K562 (cell line): ENCODE results near the gene LRRC26. TPM values are rescaled to one million over a fixed set of nuclear protein-coding genes. Genes with fewer than 3 reads are reported as not detected.

Experiments
- ATF7 ChIP-seq: fragments of 450-650 bp; IDR thresholded peaks from 2 replicates; pipeline ENCODE4 v1.7.1; 2014; ENCODE audit warnings: mild to moderate bottlenecking, moderate library complexity
- EGR1 ChIP-seq: fragments of 450-650 bp; conservative IDR thresholded peaks from 2 replicates; pipeline ENCODE4 v1.6.1; 2017; ENCODE audit warnings: mild to moderate bottlenecking
- EZH2 ChIP-seq: IDR thresholded peaks from 2 replicates; pipeline ENCODE4 v1.6.1; 2012; ENCODE audit warnings: low read depth, mild to moderate bottlenecking, inconsistent platforms, low read length, borderline replicate concordance
- FIP1L1 ChIP-seq: fragments of 200-400 bp; formaldehyde crosslinking; IDR thresholded peaks from 2 replicates; pipeline ENCODE4 v1.6.1; 2018; ENCODE audit warnings: mild to moderate bottlenecking, low read depth, low read length; ENCODE audit not compliant: poor library complexity, severe bottlenecking
- POLR3A ChIP-seq: IDR thresholded peaks from 2 replicates; pipeline ENCODE4 v1.6.1; 2011; ENCODE audit warnings: borderline replicate concordance, mild to moderate bottlenecking, moderate library complexity; ENCODE audit not compliant: insufficient read length, insufficient read depth; ENCODE audit errors: extremely low read depth
- RFX5 ChIP-seq: IDR thresholded peaks from 2 replicates; pipeline ENCODE4 v1.6.1; 2011; ENCODE audit warnings: low read depth, mild to moderate bottlenecking, improper control_type of control experiment, low read length
- SPI1 ChIP-seq: IDR thresholded peaks from 2 replicates; pipeline ENCODE4 v1.6.1; 2011; ENCODE audit warnings: low read depth, low read length, control low read depth, borderline replicate concordance
- SRSF9 ChIP-seq: fragments of 200-400 bp; formaldehyde crosslinking; IDR thresholded peaks from 2 replicates; pipeline ENCODE4 v1.6.1; 2017; ENCODE audit warnings: low read depth, low read length, borderline replicate concordance
- TFAM ChIP-seq: fragments of 250-450 bp; sonication (Bioruptor Pico); conservative IDR thresholded peaks from 2 replicates; pipeline ENCODE4 v1.5.0; 2021; ENCODE audit warnings: mild to moderate bottlenecking, moderate library complexity
- YY1 ChIP-seq, 3 experiments: IDR thresholded peaks; 2 replicates each; pipeline ENCODE4 v1.6.1; 2011; ENCODE audit warnings: low read length in 2 of 3, mild to moderate bottlenecking in 2 of 3, moderate library complexity in 2 of 3, borderline replicate concordance in 1 of 3, control low read depth in 1 of 3, low read depth in 1 of 3; ENCODE audit not compliant: insufficient read depth in 3 of 3, insufficient replicate concordance in 2 of 3, control insufficient read depth in 1 of 3, insufficient read length in 1 of 3; ENCODE audit errors: extremely low read depth in 1 of 3
- ZBTB17 ChIP-seq: fragments of 450-650 bp; formaldehyde crosslinking; IDR thresholded peaks from 2 replicates; pipeline ENCODE4 v1.4.0; 2020; ENCODE audit warnings: mild to moderate bottlenecking
- polyA plus RNA-seq, 8 experiments: library from polyadenylated mRNA; depleted of rRNA in 4 of 8; stranded (reverse) in 5 of 8; unstranded in 3 of 8; fragments of >200 nt; fragmentation: Nextera tagmentation in 2 of 8; fragmentation: Illumina TruSeq in 1 of 8; extraction: Ambion mirVana in 2 of 8; extraction: Trizol in 1 of 8; gene quantifications; 2 replicates each; pipeline versions ENCODE4 v1.2.1 to v1.2.3, GENCODE V29; 2011 to 2014; ENCODE audit warnings: inconsistent platforms in 1 of 8, missing spikeins in 1 of 8
- total RNA-seq, 7 experiments: library from RNA; depleted of rRNA in 6 of 7; stranded (reverse); fragments of >200 nt in 6 of 7; fragmentation: Illumina TruSeq in 2 of 7; extraction: Trizol in 2 of 7; gene quantifications; 2 replicates each; pipeline versions ENCODE4 v1.2.1 to v1.2.3, GENCODE V29; 2011 to 2021; ENCODE audit warnings: low replicate concordance in 1 of 7
- TF ChIP-seq, protein P1 (sequence below), 2 experiments: fragments of 450-650 bp in 1 of 2; sonication (generic) in 1 of 2; formaldehyde crosslinking; conservative IDR thresholded peaks; 2 replicates each; pipeline versions ENCODE4 v1.4.0 to v1.8.1; 2020 to 2022; ENCODE audit warnings: mild to moderate bottlenecking in 1 of 2, missing genetic modification reagents in 1 of 2
- TF ChIP-seq, protein P2 (sequence below): fragments of 250-450 bp; sonication (Bioruptor Pico); IDR thresholded peaks from 2 replicates; pipeline ENCODE4 v1.5.0; 2020; ENCODE audit warnings: mild to moderate bottlenecking
- TF ChIP-seq, protein P3 (sequence below): fragments of 450-650 bp; IDR thresholded peaks from 2 replicates; pipeline ENCODE4 v1.6.1; 2017; ENCODE audit warnings: antibody characterized with exemption, mild to moderate bottlenecking
- TF ChIP-seq, protein P4 (sequence below): fragments of 250-450 bp; sonication (Bioruptor Pico); IDR thresholded peaks from 2 replicates; pipeline ENCODE4 v1.4.0; 2020; ENCODE audit warnings: mild to moderate bottlenecking, moderate library complexity

The LRRC26 gene
- total and polyA plus RNA-seq, 9 of the 15 experiments (the other 6 are each of a cell fraction or from before 2014, with no cell fraction given) = not detected

DNA sequence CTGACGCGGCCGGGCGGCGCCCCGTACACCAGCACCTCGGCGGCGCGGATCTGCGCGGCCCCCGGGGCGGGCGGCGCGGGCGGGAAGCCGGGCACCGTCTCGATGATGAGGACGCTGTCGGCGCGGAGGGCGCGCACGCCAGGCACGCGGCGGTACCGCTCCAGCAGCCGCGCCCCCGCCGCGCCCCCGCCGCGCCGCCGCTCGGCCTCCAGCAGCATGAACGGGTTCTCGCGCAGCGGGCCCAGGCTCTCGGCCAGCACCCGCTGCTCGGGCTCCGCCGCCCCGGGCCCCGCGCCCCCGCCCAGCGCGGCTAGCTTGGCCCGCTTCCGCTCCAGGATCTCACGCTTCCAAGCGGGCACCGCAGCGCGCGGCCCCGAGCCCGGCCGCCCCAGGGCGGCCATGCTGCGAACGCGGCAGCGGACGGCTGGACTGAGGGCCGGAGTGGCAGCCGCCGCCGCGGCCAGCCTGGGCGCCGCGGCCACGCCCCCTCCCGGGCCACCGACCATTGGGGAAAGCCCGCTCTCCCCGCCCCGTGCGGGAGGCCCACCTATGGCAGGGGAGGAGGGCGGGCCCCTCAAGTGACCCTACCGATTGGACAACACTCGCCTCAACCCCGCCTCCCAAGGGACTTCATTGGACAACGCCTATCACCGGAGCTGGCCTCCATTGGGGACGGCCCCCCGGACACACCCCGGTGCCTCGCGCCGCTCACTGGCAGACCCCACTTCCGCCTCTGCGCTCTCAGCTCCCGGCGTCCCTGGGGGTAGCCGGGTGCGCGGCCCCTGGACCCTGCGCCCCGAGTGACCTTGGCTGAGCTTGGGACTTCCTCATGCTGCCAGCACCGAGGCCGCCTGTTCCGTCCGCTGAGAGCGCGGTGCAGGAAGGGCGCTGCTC, 30.7 kb upstream of the LRRC26 start, which contains the start of gene TPRN (continued):
- TF ChIP-seq YY1 (IDR thresholded peaks at IDR 0.05; ENCODE audit: borderline replicate concordance in 1 of 3, control insufficient read depth in 1 of 3, extremely low read depth in 1 of 3, insufficient read depth in 3 of 3, insufficient read length in 1 of 3, insufficient replicate concordance in 2 of 3, low read depth in 1 of 3, low read length in 2 of 3) = peak; percentile 62 to 95 (median 92)
- TF ChIP-seq SRSF9 = no peak
- no peak for TF ChIP-seq EGR1
- TF ChIP-seq, protein P1, sequence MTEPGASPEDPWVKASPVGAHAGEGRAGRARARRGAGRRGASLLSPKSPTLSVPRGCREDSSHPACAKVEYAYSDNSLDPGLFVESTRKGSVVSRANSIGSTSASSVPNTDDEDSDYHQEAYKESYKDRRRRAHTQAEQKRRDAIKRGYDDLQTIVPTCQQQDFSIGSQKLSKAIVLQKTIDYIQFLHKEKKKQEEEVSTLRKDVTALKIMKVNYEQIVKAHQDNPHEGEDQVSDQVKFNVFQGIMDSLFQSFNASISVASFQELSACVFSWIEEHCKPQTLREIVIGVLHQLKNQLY (CRISPR knock-in tag; conservative IDR thresholded peaks at IDR 0.05) = no peak
- TF ChIP-seq ATF7 = peak; percentile 84
- TF ChIP-seq POLR3A = no peak
- TF ChIP-seq, protein P2, sequence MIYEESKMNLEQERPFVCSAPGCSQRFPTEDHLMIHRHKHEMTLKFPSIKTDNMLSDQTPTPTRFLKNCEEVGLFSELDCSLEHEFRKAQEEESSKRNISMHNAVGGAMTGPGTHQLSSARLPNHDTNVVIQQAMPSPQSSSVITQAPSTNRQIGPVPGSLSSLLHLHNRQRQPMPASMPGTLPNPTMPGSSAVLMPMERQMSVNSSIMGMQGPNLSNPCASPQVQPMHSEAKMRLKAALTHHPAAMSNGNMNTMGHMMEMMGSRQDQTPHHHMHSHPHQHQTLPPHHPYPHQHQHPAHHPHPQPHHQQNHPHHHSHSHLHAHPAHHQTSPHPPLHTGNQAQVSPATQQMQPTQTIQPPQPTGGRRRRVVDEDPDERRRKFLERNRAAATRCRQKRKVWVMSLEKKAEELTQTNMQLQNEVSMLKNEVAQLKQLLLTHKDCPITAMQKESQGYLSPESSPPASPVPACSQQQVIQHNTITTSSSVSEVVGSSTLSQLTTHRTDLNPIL = no peak
- no peak for TF ChIP-seq RFX5
- TF ChIP-seq FIP1L1 = no peak
- no peak for TF ChIP-seq ZBTB17 (CRISPR knock-in tag)
- TF ChIP-seq, protein P3, sequence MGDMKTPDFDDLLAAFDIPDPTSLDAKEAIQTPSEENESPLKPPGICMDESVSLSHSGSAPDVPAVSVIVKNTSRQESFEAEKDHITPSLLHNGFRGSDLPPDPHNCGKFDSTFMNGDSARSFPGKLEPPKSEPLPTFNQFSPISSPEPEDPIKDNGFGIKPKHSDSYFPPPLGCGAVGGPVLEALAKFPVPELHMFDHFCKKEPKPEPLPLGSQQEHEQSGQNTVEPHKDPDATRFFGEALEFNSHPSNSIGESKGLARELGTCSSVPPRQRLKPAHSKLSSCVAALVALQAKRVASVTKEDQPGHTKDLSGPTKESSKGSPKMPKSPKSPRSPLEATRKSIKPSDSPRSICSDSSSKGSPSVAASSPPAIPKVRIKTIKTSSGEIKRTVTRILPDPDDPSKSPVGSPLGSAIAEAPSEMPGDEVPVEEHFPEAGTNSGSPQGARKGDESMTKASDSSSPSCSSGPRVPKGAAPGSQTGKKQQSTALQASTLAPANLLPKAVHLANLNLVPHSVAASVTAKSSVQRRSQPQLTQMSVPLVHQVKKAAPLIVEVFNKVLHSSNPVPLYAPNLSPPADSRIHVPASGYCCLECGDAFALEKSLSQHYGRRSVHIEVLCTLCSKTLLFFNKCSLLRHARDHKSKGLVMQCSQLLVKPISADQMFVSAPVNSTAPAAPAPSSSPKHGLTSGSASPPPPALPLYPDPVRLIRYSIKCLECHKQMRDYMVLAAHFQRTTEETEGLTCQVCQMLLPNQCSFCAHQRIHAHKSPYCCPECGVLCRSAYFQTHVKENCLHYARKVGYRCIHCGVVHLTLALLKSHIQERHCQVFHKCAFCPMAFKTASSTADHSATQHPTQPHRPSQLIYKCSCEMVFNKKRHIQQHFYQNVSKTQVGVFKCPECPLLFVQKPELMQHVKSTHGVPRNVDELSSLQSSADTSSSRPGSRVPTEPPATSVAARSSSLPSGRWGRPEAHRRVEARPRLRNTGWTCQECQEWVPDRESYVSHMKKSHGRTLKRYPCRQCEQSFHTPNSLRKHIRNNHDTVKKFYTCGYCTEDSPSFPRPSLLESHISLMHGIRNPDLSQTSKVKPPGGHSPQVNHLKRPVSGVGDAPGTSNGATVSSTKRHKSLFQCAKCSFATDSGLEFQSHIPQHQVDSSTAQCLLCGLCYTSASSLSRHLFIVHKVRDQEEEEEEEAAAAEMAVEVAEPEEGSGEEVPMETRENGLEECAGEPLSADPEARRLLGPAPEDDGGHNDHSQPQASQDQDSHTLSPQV = no peak; the same call in 1 of the 2 replicates
- TF ChIP-seq SPI1 = peak; percentile 85; the same call in 1 of the 2 replicates
- no peak for TF ChIP-seq EZH2
- no peak for TF ChIP-seq TFAM (CRISPR knock-in tag)
- TF ChIP-seq, protein P4, sequence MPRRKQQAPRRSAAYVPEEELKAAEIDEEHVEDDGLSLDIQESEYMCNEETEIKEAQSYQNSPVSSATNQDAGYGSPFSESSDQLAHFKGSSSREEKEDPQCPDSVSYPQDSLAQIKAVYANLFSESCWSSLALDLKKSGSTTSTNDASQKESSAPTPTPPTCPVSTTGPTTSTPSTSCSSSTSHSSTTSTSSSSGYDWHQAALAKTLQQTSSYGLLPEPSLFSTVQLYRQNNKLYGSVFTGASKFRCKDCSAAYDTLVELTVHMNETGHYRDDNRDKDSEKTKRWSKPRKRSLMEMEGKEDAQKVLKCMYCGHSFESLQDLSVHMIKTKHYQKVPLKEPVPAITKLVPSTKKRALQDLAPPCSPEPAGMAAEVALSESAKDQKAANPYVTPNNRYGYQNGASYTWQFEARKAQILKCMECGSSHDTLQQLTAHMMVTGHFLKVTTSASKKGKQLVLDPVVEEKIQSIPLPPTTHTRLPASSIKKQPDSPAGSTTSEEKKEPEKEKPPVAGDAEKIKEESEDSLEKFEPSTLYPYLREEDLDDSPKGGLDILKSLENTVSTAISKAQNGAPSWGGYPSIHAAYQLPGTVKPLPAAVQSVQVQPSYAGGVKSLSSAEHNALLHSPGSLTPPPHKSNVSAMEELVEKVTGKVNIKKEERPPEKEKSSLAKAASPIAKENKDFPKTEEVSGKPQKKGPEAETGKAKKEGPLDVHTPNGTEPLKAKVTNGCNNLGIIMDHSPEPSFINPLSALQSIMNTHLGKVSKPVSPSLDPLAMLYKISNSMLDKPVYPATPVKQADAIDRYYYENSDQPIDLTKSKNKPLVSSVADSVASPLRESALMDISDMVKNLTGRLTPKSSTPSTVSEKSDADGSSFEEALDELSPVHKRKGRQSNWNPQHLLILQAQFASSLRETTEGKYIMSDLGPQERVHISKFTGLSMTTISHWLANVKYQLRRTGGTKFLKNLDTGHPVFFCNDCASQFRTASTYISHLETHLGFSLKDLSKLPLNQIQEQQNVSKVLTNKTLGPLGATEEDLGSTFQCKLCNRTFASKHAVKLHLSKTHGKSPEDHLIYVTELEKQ (CRISPR knock-in tag) = no peak
